Measurements from ENCODE around the gene DAB1.

The DAB1 gene

DNA sequence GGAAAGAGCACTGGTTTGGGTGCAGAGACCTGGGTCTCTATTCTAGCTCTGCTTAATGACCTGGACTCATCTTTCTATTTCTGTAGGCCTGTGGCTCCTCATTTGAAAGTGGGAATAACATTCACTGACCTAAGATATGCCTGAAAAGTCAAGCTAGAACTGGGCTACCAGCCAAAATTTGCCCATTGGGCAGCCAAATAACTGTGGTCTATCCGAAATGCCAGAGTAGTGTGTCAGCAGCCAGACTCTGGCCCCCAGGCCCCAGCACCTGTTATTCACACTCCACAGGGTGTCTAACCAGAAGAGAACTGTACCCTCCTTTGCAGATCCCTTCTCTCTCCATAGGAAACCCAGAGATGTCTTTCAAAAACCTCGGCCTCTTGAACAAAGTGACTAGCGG lies 12.6 kb downstream of the DAB1 start:
- DNase-seq (ENCODE audit: low spot score) = no peak

DNA sequence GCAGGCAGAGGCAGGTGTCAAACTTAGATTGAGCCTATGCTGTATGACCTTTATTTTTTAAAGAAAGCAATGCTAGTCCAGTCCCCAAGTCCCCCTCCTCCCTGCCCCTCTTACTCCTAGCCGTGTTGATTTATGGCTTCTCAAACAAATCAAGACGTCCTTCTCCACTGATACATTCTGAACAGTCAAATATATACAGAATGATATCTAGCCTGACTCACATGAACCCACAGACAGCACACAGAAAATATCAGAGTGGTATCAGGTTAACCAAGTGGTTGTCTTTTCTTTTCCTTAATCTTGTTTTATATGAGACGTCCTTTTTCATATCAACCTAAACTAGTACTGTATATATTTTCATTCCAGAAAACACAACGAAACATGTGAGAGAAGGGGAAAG lies 13.4 kb downstream of the DAB1 start:
- DNase-seq (ENCODE audit: low spot score) = no peak

DNA sequence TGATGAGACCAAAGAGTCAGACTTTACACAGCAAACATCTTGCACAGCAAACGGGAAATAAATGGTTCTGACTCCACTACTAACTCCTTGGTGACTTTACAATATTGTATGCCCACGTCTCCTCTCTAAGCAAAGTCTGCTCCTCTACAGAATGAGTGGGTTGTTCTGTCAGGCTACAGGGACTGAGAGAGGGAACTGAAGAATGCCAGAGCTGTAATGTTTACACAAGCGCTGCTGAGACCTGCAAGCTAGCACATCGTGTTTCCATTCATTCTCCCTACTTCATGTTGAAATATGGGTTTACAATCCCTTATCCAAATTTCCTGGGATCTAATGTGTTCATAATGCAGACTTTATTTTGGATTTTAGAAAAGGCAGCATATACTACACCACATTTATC lies 15.9 kb downstream of the DAB1 start:
- no peak for DNase-seq (ENCODE audit: low spot score)

DNA sequence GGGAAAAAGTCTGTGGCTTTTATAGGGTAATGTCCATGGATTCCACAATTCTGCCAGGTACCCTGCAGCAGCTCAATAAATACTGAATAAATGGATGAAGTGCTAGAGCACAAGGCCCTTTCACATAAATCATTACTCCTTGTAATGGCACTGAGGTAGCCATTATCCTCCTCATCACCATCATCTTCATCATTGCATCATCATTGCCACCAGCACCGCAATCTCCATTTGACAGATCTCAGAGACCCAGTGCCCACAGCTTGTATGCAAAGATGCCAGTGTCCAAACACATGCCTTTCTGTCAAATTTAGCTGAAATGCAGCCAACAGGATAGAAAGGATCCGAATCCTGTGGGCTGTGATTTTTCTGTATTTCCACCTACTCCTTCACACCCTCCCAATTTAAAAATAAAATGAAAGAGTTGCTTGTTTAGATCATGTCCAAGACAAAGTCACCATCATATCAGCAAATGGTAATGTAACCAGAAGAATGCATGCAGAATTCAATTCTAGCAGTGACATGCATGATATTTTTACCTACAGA lies 17.4 kb downstream of the DAB1 start:
- DNase-seq (ENCODE audit: low spot score) = no peak

DNA sequence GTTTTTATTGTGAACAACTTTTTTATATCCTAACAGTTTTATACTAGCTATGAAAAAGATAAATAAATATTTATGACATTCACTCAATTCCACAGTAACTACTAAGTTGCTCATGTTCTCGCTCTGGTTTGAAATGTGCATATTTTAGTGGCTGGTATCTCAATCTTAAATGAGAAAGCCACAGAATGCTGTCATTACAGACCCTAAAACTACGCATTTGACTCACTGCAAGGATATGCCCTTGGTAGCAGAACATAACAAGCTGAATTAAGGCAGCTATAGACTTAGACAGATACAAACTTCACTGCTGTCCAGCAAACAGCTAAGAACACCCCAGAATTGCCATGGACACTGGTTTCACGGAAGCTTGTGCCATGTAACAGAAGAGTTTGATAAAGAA lies 19.0 kb downstream of the DAB1 start:
- no peak for DNase-seq (ENCODE audit: low spot score)

GRCh38 chr1:57403201-57403600 lies 20.7 kb downstream of the DAB1 start:
- no peak for DNase-seq (ENCODE audit: low spot score)

- DNase-seq (ENCODE audit: low spot score) = no peak
These were observed 22.2 kb downstream of the DAB1 start for GRCh38 chr1:57401671-57402070.

- no peak for DNase-seq (ENCODE audit: low spot score)
These were observed 23.8 kb downstream of the DAB1 start for GRCh38 chr1:57400048-57400447.

DNA sequence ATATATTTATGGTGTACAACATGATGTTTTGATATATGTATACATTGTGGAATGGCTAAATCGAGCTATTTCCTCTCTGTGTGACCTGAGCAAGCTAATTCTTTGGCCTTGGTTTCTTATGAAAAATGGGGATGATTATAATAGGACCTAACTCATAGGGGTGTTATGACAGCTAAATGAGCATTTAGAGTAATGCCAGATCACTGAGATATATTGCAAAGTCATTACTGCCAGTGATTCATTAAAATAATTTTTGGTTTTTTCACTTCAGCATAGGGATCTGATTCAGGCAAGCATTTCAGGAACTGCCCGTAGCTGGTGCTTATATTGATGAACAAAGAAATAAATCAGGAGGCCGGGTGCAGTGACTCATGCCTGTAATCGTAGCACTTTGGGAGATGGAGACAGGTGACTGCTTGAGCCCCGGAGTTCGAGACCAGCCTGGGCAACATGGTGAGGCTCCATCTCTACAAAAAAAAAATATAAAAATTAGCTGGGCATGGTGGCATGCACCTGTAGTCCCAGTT lies 30.7 kb downstream of the DAB1 start:
- DNase-seq (ENCODE audit: low spot score) = no peak

GRCh38 chr1:57385336-57385735 lies 38.5 kb downstream of the DAB1 start:
- DNase-seq (ENCODE audit: low spot score) = no peak

GRCh38 chr1:57384901-57385300 lies 39.0 kb downstream of the DAB1 start:
- no peak for DNase-seq (ENCODE audit: low spot score)

DNA sequence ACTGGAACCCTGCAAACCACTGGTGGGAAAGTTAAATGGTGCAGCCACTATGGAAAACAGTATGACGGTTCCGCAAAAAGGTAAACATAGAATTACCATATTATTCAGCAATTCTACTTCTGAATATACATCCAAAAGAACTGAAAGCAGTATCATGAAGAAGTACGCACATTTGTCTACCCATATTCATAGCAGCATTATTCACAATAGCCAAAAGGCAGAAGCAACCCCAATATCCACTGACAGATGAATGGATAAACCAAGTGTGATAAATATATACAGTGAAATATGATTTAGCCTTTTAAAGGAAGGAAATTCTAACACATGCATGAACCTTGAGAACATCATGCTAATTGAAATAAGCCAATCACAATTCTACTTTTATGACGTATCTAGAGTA lies 39.6 kb downstream of the DAB1 start:
- DNase-seq (ENCODE audit: low spot score) = no peak

DNA sequence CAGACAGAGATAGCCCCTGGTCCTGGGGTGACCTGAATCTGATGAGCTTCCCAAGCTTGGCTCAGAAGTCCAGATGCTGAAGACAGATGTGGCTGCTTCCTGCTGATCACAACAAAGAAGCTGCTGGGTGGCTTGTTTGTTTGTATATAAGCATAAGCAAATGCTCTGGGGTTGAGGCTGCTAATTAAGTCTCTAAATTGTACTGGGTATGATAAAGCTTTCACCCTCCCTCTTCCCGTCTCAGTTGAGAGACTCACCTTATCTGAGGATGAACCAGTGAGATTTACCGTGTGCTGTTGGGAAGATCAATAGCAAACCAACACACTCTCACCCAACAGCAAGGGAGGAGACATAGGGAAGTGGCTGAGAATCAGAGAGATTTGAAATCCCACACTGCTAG lies 42.0 kb downstream of the DAB1 start:
- DNase-seq (ENCODE audit: low spot score) = no peak

- DNase-seq (ENCODE audit: low spot score) = no peak
These were observed 42.4 kb downstream of the DAB1 start for GRCh38 chr1:57381426-57381825.

GRCh38 chr1:57380923-57381322 lies 42.9 kb downstream of the DAB1 start:
- no peak for DNase-seq (ENCODE audit: low spot score)

DNA sequence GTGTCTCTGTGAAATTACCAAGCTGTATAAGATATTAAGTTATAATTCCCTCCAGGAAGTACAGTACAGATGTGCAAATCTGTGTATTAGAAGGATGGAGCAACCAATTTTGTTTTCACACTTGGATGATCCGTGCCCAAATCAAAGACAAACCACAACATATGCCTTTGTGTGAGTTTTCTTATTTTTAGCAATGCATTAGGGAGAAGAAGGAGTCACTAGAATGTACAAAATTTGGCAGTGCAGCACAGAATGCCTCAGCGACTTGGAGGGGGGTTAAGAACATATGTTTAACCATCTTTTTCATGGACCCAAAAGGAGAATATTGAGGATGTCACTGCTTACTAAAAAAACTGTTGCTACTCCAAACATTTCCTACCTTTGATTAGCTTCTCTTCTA lies 45.3 kb downstream of the DAB1 start:
- DNase-seq (ENCODE audit: low spot score) = no peak

DNA sequence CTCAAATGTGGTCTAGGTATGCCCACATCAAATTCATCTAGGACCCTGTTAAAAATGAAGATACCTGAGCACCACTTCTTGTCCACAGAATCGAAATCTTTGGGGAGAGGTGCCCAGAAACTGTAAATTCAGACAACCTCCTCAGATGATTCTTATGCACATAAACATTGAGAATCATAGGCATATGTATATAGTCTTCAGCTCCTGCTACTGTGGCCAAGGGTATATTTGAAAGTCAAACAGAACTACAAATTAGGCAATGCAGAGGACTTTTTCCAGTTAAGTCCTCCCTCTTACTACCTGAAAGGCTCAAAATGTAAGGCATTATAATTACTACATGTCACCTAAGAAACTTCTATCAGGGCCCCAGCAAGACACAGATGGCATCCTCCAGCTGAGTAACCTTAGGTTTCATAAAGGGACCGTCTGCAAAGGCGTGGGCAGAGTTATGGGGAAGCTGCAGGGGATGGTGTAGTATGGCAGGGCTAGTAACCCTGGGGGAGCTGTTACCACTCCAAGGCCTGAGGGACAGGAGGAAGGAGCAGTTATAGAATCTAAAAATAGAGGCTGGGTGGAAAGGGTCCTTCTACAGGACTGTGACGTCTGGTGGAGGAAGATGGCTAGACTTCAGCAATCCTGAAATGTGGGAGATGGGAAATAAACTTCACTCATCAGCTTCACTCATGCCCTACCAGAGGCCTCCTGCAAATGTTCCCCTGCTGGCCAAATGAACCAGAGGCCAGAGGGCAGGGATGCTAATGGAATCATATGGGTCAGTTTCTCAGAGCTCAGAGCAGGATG lies 46.3 kb downstream of the DAB1 start:
- DNase-seq (ENCODE audit: low spot score) = no peak

DNA sequence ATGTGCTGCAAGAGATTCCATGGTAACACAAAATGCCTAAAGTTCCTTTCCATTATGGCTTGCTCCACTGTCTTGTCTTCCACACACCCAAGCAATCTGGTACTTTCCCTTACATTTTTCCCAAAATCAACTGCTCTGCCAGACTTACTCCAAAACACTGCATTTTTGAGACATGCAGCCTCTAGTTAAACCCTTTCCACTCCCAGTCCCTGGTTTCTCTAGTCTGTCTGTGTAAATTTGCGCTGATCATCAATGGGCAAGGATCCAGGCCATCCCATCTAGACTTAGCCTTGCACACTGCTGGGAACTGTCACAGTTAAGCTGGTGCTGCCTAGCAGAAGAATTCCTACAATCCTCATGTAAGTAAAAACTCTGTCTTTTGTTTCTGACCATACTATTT lies 47.8 kb downstream of the DAB1 start:
- DNase-seq (ENCODE audit: low spot score) = no peak

GRCh38 chr1:57369889-57370288 lies 54.0 kb downstream of the DAB1 start:
- DNase-seq (ENCODE audit: low spot score) = no peak

- no peak for DNase-seq (ENCODE audit: low spot score)
These were observed 55.9 kb downstream of the DAB1 start for GRCh38 chr1:57367945-57368344.

GRCh38 chr1:57363643-57364042 lies 60.2 kb downstream of the DAB1 start:
- no peak for DNase-seq (ENCODE audit: low spot score)

DNA sequence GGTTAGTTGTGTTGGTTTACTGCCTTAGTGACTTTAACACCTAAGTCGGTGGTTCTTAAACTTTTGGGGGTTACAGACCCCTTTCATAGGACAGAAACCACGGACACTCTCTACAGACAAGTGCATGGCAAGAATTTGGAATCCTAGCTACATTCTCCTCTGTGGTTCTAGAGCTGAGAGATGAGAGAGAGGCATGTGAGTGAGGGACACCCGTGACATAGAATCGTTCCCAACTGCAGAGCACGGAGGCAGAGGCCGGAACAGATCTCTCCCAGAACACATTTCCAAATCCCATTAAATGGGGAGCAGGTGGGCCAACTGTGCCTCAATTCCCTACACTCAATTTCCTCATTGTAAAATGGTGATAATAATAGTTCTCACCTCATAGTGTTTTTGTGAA lies 60.7 kb downstream of the DAB1 start:
- no peak for DNase-seq (ENCODE audit: low spot score)

GRCh38 chr1:57362480-57362879 lies 61.4 kb downstream of the DAB1 start:
- DNase-seq (ENCODE audit: low spot score) = no peak

- no peak for DNase-seq (ENCODE audit: low spot score)
These were observed 62.3 kb downstream of the DAB1 start for GRCh38 chr1:57361516-57361915.
